HG03520 (cell line): ENCODE results near the gene TYMS.
"Not testable (repeated sequence)": the region's sequence is repeated elsewhere in the genome, so short reads cannot be mapped to it uniquely, and the experiment has no call there.

Source experiments
- ATAC-seq: cut with Tn5 transposase; IDR thresholded peaks from one replicate; pipeline ENCODE4 v1.9.1; 2021; ENCODE audit warnings: mild to moderate bottlenecking, moderate library complexity; ENCODE audit not compliant: unreplicated experiment

Gene TYMS

GRCh38 chr18:676736-677135, 19.3 kb downstream of the TYMS start:
- ATAC-seq, result no peak

GRCh38 chr18:677145-677544, 19.7 kb downstream of the TYMS start:
- ATAC-seq, result no peak

GRCh38 chr18:677951-678381, 20.5 kb downstream of the TYMS start:
- no peak for ATAC-seq

GRCh38 chr18:678482-679182, 21.2 kb downstream of the TYMS start:
- ATAC-seq, result no peak

- ATAC-seq, result no peak
Measured at GRCh38 chr18:679516-679915, 22.1 kb downstream of the TYMS start.

- ATAC-seq, result no peak
Measured at GRCh38 chr18:680392-680791, 22.9 kb downstream of the TYMS start.

- no peak for ATAC-seq
Measured at GRCh38 chr18:681985-682384, 24.5 kb downstream of the TYMS start.

GRCh38 chr18:682416-682815, 25.0 kb downstream of the TYMS start:
- ATAC-seq, result not testable (repeated sequence)

- no peak for ATAC-seq
Measured at GRCh38 chr18:682833-683232, 25.4 kb downstream of the TYMS start.

GRCh38 chr18:683531-683930, 26.1 kb downstream of the TYMS start:
- no peak for ATAC-seq

- ATAC-seq, result no peak
Measured at GRCh38 chr18:685438-685837, 28.0 kb downstream of the TYMS start.

GRCh38 chr18:686339-687111, 29.1 kb downstream of the TYMS start:
- no peak for ATAC-seq

- ATAC-seq, result no peak
Measured at GRCh38 chr18:688323-688722, 30.9 kb downstream of the TYMS start.

GRCh38 chr18:692824-693223, 35.4 kb downstream of the TYMS start:
- ATAC-seq, result no peak

GRCh38 chr18:693466-694187, 36.2 kb downstream of the TYMS start:
- ATAC-seq, result no peak

GRCh38 chr18:697012-697411, 39.6 kb downstream of the TYMS start:
- ATAC-seq, result no peak

- no peak for ATAC-seq
Measured at GRCh38 chr18:697800-698199, 40.3 kb downstream of the TYMS start.

- ATAC-seq, result no peak
Measured at GRCh38 chr18:703213-703967, 45.9 kb downstream of the TYMS start.

GRCh38 chr18:706405-706804, 49.0 kb downstream of the TYMS start:
- ATAC-seq, result no peak

GRCh38 chr18:708096-708495, 50.6 kb downstream of the TYMS start:
- ATAC-seq, result no peak

GRCh38 chr18:709771-710170, 52.3 kb downstream of the TYMS start:
- no peak for ATAC-seq
